ENCODE results near the gene MPRIP.

The MPRIP gene

GRCh38 chr17:17151962-17152361 is 109.7 kb downstream of the MPRIP start:
- no peak for DNase-seq (ENCODE audit: low spot score)
- in situ Hi-C loops (cut with MboI; ENCODE audit: low pct_unique_long_range_greater_than_20kb, low sequenced_read_pairs, unreplicated experiment): no loop called here
- no peak for TF ChIP-seq CTCF (IDR thresholded peaks at IDR 0.05; ENCODE audit: extremely low read depth, insufficient read depth, missing control alignments)

- in situ Hi-C loops (cut with MboI; ENCODE audit: low pct_unique_long_range_greater_than_20kb, low sequenced_read_pairs, unreplicated experiment): no loop called here
- no peak for TF ChIP-seq CTCF (IDR thresholded peaks at IDR 0.05; ENCODE audit: extremely low read depth, insufficient read depth, missing control alignments)
- DNase-seq (ENCODE audit: low spot score): no peak
Observed at GRCh38 chr17:17152385-17152784, 110.1 kb downstream of the MPRIP start.

- in situ Hi-C loops (cut with MboI; ENCODE audit: low pct_unique_long_range_greater_than_20kb, low sequenced_read_pairs, unreplicated experiment): no loop called here
- no peak for DNase-seq (ENCODE audit: low spot score)
- TF ChIP-seq CTCF (IDR thresholded peaks at IDR 0.05; ENCODE audit: extremely low read depth, insufficient read depth, missing control alignments): no peak
Observed at GRCh38 chr17:17153071-17153470, 110.8 kb downstream of the MPRIP start.

GRCh38 chr17:17153709-17154108 is 111.5 kb downstream of the MPRIP start:
- DNase-seq (ENCODE audit: low spot score): no peak
- in situ Hi-C loops (cut with MboI; ENCODE audit: low pct_unique_long_range_greater_than_20kb, low sequenced_read_pairs, unreplicated experiment): no loop called here
- TF ChIP-seq CTCF (IDR thresholded peaks at IDR 0.05; ENCODE audit: extremely low read depth, insufficient read depth, missing control alignments): no peak

- TF ChIP-seq CTCF (IDR thresholded peaks at IDR 0.05; ENCODE audit: extremely low read depth, insufficient read depth, missing control alignments): no peak
- in situ Hi-C loops (cut with MboI; ENCODE audit: low pct_unique_long_range_greater_than_20kb, low sequenced_read_pairs, unreplicated experiment): no loop called here
- no peak for DNase-seq (ENCODE audit: low spot score)
Observed at GRCh38 chr17:17154556-17154955, 112.3 kb downstream of the MPRIP start.

GRCh38 chr17:17154981-17155380 is 112.7 kb downstream of the MPRIP start:
- in situ Hi-C loops (cut with MboI; ENCODE audit: low pct_unique_long_range_greater_than_20kb, low sequenced_read_pairs, unreplicated experiment): no loop called here
- DNase-seq (ENCODE audit: low spot score): no peak

More at GRCh38 chr17:17154981-17155380, 112.7 kb downstream of the MPRIP start:
- TF ChIP-seq CTCF (IDR thresholded peaks at IDR 0.05; ENCODE audit: extremely low read depth, insufficient read depth, missing control alignments): no peak
